NCI-H187 (cell line): ENCODE data around the gene SPAST.
"Not testable (repeated sequence)": the region's sequence is repeated elsewhere in the genome, so short reads cannot be mapped to it uniquely, and the experiment has no call there.

Experiments used
- DNase-seq, 2 experiments: peaks; one replicate each; lab custom pipeline; 2025; lab: John Stamatoyannopoulos, UW

Gene SPAST

GRCh38 chr2:32128636-32129035 is 65.3 kb downstream of the SPAST start:
- DNase-seq = no peak

GRCh38 chr2:32129086-32129485 is 65.7 kb downstream of the SPAST start:
- no peak for DNase-seq

GRCh38 chr2:32135409-32135808 is 72.1 kb downstream of the SPAST start:
- no peak for DNase-seq

GRCh38 chr2:32136097-32136496 is 72.7 kb downstream of the SPAST start:
- DNase-seq = no peak

GRCh38 chr2:32151544-32151943 is 88.2 kb downstream of the SPAST start:
- not testable (repeated sequence) for DNase-seq

GRCh38 chr2:32159678-32160077 is 96.3 kb downstream of the SPAST start:
- DNase-seq = no peak

- no peak for DNase-seq
These were observed 97.9 kb downstream of the SPAST start for GRCh38 chr2:32161296-32161695.

GRCh38 chr2:32164254-32164653 is 100.9 kb downstream of the SPAST start:
- DNase-seq = not testable (repeated sequence)

- DNase-seq = not testable (repeated sequence)
These were observed 101.6 kb downstream of the SPAST start for GRCh38 chr2:32165027-32165347.

GRCh38 chr2:32166115-32166574 is 102.8 kb downstream of the SPAST start:
- DNase-seq = no peak

GRCh38 chr2:32168513-32168912 is 105.2 kb downstream of the SPAST start:
- DNase-seq = no peak

GRCh38 chr2:32172870-32173269 is 109.5 kb downstream of the SPAST start:
- DNase-seq = no peak

- DNase-seq = no peak
These were observed 119.3 kb downstream of the SPAST start for GRCh38 chr2:32182667-32183066.

- no peak for DNase-seq
These were observed 125.7 kb downstream of the SPAST start for GRCh38 chr2:32189011-32189410.

GRCh38 chr2:32192418-32192817 is 129.1 kb downstream of the SPAST start:
- DNase-seq = no peak

- no peak for DNase-seq
These were observed 137.5 kb downstream of the SPAST start for GRCh38 chr2:32200814-32201213.

GRCh38 chr2:32203428-32203827 is 140.1 kb downstream of the SPAST start:
- not testable (repeated sequence) for DNase-seq
